H9 (cell line): ENCODE results near the gene IFNL2. TPM values are rescaled to one million over a fixed set of nuclear protein-coding genes. Genes with fewer than 3 reads are reported as not detected.

Experiments
- DNase-seq: peaks from one replicate; pipeline ENCODE4 v3.0.0-alpha.2; 2017
- H2AFZ ChIP-seq: one replicate; pipeline ENCODE4 v1.6.1; 2013; ENCODE audit warnings: mild to moderate bottlenecking, low read length, control low read depth, moderate library complexity
- H2AK5ac ChIP-seq: 2 replicates; pipeline ENCODE4 v1.6.1; 2013; ENCODE audit warnings: low read length, control low read depth, mixed read lengths; ENCODE audit not compliant: insufficient read length
- H2BK120ac ChIP-seq: one replicate; pipeline ENCODE4 v1.6.1; 2013; ENCODE audit warnings: low read depth, mild to moderate bottlenecking, low read length, control low read depth, inconsistent platforms; ENCODE audit not compliant: poor library complexity, severe bottlenecking
- H2BK12ac ChIP-seq: 2 replicates; pipeline ENCODE4 v1.6.1; 2013; ENCODE audit warnings: low read length, control low read depth, mixed read lengths, low read depth; ENCODE audit not compliant: insufficient read length
- H2BK15ac ChIP-seq: 2 replicates; pipeline ENCODE4 v1.6.1; 2013; ENCODE audit warnings: low read depth, low read length, control low read depth
- H2BK20ac ChIP-seq: one replicate; pipeline ENCODE4 v1.6.1; 2013; ENCODE audit warnings: low read depth, mild to moderate bottlenecking, low read length, control low read depth, inconsistent platforms; ENCODE audit not compliant: poor library complexity, severe bottlenecking
- H2BK5ac ChIP-seq: 2 replicates; pipeline ENCODE4 v1.6.1; 2013; ENCODE audit warnings: low read length, control low read depth, mixed read lengths; ENCODE audit not compliant: insufficient read length
- H3K14ac ChIP-seq: 2 replicates; pipeline ENCODE4 v1.6.1; 2013; ENCODE audit warnings: low read length, control low read depth; ENCODE audit not compliant: insufficient read depth
- H3K18ac ChIP-seq: 2 replicates; pipeline ENCODE4 v1.6.1; 2013; ENCODE audit warnings: low read depth, mild to moderate bottlenecking, mixed read lengths, low read length, control low read depth; ENCODE audit not compliant: insufficient read length
- H3K23ac ChIP-seq: 2 replicates; pipeline ENCODE4 v1.6.1; 2013; ENCODE audit warnings: low read length, control low read depth, mixed read lengths, low read depth; ENCODE audit not compliant: insufficient read length
- H3K23me2 ChIP-seq: 2 replicates; pipeline ENCODE4 v1.6.1; 2013; ENCODE audit warnings: low read depth, mild to moderate bottlenecking, mixed read lengths, low read length, control low read depth; ENCODE audit not compliant: insufficient read length, poor library complexity, severe bottlenecking
- H3K27ac ChIP-seq: 2 replicates; pipeline ENCODE4 v1.5.1; 2013; ENCODE audit warnings: low read length, control low read depth, mixed read lengths, low read depth; ENCODE audit not compliant: insufficient read length
- H3K27me3 ChIP-seq: 2 replicates; pipeline ENCODE4 v1.6.1; 2013; ENCODE audit warnings: low read length, control low read depth, inconsistent platforms; ENCODE audit not compliant: insufficient read depth
- H3K4ac ChIP-seq: 2 replicates; pipeline ENCODE4 v1.6.1; 2013; ENCODE audit warnings: low read depth, mild to moderate bottlenecking, control low read depth, inconsistent platforms, low read length, moderate library complexity
- H3K4me1 ChIP-seq: 2 replicates; pipeline ENCODE4 v1.6.1; 2013; ENCODE audit warnings: low read length, control low read depth, inconsistent platforms; ENCODE audit not compliant: insufficient read depth
- H3K4me2 ChIP-seq: 2 replicates; pipeline ENCODE4 v1.6.1; 2013; ENCODE audit warnings: low read length, control low read depth, mixed read lengths; ENCODE audit not compliant: insufficient read length, insufficient read depth
- H3K56ac ChIP-seq: 2 replicates; pipeline ENCODE4 v1.6.1; 2013; ENCODE audit warnings: low read depth, mild to moderate bottlenecking, mixed read lengths, low read length, control low read depth; ENCODE audit not compliant: insufficient read length
- H3K79me1 ChIP-seq: 2 replicates; pipeline ENCODE4 v1.6.1; 2013; ENCODE audit warnings: low read depth, mild to moderate bottlenecking, moderate library complexity, low read length, control low read depth, inconsistent platforms; ENCODE audit not compliant: insufficient read depth, poor library complexity, severe bottlenecking
- H3K79me2 ChIP-seq: 2 replicates; pipeline ENCODE4 v1.6.1; 2013; ENCODE audit warnings: low read length, control low read depth, inconsistent platforms; ENCODE audit not compliant: insufficient read depth
- H3K9ac ChIP-seq: 2 replicates; pipeline ENCODE4 v1.6.1; 2013; ENCODE audit warnings: low read length, control low read depth, mixed read lengths; ENCODE audit not compliant: insufficient read length; ENCODE audit errors: extremely low read depth
- H3K9me3 ChIP-seq: one replicate; pipeline ENCODE4 v1.6.1; 2013; ENCODE audit warnings: low read depth, low read length, inconsistent platforms; ENCODE audit not compliant: control insufficient read depth
- H3T11ph ChIP-seq: one replicate; pipeline ENCODE4 v1.6.1; 2013; ENCODE audit warnings: mild to moderate bottlenecking, low read length, control low read depth, inconsistent platforms
- H4K20me1 ChIP-seq: one replicate; pipeline ENCODE4 v1.6.1; 2013; ENCODE audit not compliant: control insufficient read depth, insufficient read length, insufficient read depth
- H4K5ac ChIP-seq: 2 replicates; pipeline ENCODE4 v1.6.1; 2013; ENCODE audit warnings: low read depth, mild to moderate bottlenecking, mixed read lengths, low read length, control low read depth; ENCODE audit not compliant: insufficient read length
- H4K8ac ChIP-seq: replicated peaks from 2 replicates; pipeline ENCODE4 v1.6.1; 2013; ENCODE audit warnings: low read length, control low read depth, mixed read lengths, low read depth; ENCODE audit not compliant: insufficient read length
- H4K91ac ChIP-seq: 2 replicates; pipeline ENCODE4 v1.6.1; 2013; ENCODE audit warnings: low read depth, mild to moderate bottlenecking, moderate library complexity, mixed read lengths, low read length, control low read depth; ENCODE audit not compliant: insufficient read length
- H3K27ac Mint-ChIP-seq, 3 experiments: 2 replicates in 2 of 3; 3 replicates in 1 of 3; pipeline ENCODE4 v1.8.0; 2020 to 2021; ENCODE audit warnings: mixed read lengths in 3 of 3, mild to moderate bottlenecking in 1 of 3, moderate library complexity in 1 of 3
- H3K27me3 Mint-ChIP-seq: 2 replicates; pipeline ENCODE4 v1.8.0; 2021; ENCODE audit warnings: low read depth, mild to moderate bottlenecking, moderate library complexity, mixed read lengths
- H3K36me3 Mint-ChIP-seq, 3 experiments: 2 replicates in 2 of 3; 3 replicates in 1 of 3; pipeline ENCODE4 v1.8.0; 2020 to 2021; ENCODE audit warnings: low read depth in 3 of 3, mixed read lengths in 3 of 3; ENCODE audit not compliant: insufficient read depth in 1 of 3
- H3K4me1 Mint-ChIP-seq, 2 experiments: 2 replicates each; pipeline ENCODE4 v1.8.0; 2020; ENCODE audit warnings: mixed read lengths in 2 of 2
- H3K4me3 Mint-ChIP-seq, 2 experiments: 2 replicates in 1 of 2; 3 replicates in 1 of 2; pipeline ENCODE4 v1.8.0; 2020 to 2021; ENCODE audit warnings: mild to moderate bottlenecking in 2 of 2, mixed read lengths in 2 of 2, moderate library complexity in 1 of 2
- H3K9me3 Mint-ChIP-seq, 2 experiments: 2 replicates in 1 of 2; 3 replicates in 1 of 2; pipeline ENCODE4 v1.8.0; 2020; ENCODE audit warnings: mild to moderate bottlenecking in 2 of 2, mixed read lengths in 2 of 2, moderate library complexity in 1 of 2
- WGBS: extraction: QIAGEN DNeasy Blood & Tissue Kit; methylation state at CpG from one replicate; pipeline ENCODE4 v1.1.7; 2013; ENCODE audit warnings: missing lambda C conversion rate, low lambda C conversion rate, mixed read lengths; ENCODE audit not compliant: insufficient read length; ENCODE audit errors: extremely low coverage; 5-methylcytosine and 5-hydroxymethylcytosine counted together
- total RNA-seq: library from RNA; stranded (reverse); gene quantifications from 2 replicates; pipeline ENCODE4 v1.2.1, GENCODE V29; 2021
- TF ChIP-seq, protein P1 (sequence below): fragments of 200-600 bp; sonication (generic); conservative IDR thresholded peaks from 3 replicates; pipeline ENCODE4 v1.8.0; 2021; ENCODE audit warnings: antibody characterized with exemption, mild to moderate bottlenecking

IFNL2 gene
- total RNA-seq, 1 experiment from 2014 or later, result not detected

DNA sequence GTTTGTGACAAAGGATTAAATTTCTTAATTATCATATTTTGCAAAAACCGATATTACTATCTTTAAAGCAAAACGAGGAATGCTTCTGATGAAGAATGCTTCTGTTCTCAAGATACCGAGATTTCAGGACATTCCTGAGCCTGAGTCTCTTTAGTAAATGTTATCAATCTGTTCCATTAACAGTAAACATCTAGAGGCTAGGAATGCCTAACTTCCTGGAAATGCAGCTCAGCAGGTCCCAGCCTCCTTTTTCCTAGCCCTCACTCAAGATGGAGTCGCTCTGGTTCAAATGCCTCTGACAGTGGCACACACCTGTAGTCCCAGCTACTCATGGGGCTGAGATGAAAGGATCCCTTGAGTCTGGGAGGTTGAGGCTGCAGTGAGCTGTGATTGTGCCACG lies 17.1 kb upstream of the IFNL2 start:
- Histone ChIP-seq H3K4ac (no peak overlapping the region), H3K18ac (no peak overlapping the region), H2BK12ac (no peak overlapping the region), H2BK5ac (no peak overlapping the region), H2BK120ac (no peak overlapping the region), H3K14ac (no peak overlapping the region), H3K4me2 (no peak overlapping the region), H2AFZ (no peak overlapping the region), H2AK5ac (no peak overlapping the region), H2BK20ac (no peak overlapping the region), H3K9ac (no peak overlapping the region), H2BK15ac (no peak overlapping the region), H3K27ac (no peak overlapping the region), H3K23me2 (peaks cover 9% of the 10 kb centered on the region), H4K5ac (no peak overlapping the region), H4K8ac (no peak overlapping the region), H4K91ac (no peak overlapping the region), H3K27me3 (peaks cover 35% of the 10 kb centered on the region; the same call in 1 of the 2 replicates), H3T11ph (no peak overlapping the region), H3K56ac (no peak overlapping the region), H4K20me1 (no peaks in the 10 kb centered on the region), H3K9me3 (no peaks in the 10 kb centered on the region), H3K23ac (no peak overlapping the region), H3K4me1 (no peaks in the 10 kb centered on the region), H3K79me1 (no peaks in the 10 kb centered on the region), H3K79me2 (no peaks in the 10 kb centered on the region)
- Mint-ChIP-seq H3K4me3 (no peak overlapping the region), H3K27ac (no peak overlapping the region), H3K27me3 (peaks cover 90% of the 10 kb centered on the region), H3K36me3 (no peaks in the 10 kb centered on the region), H3K4me1 (peaks cover 2 to 5% of the 10 kb centered on the region in 2 experiments; a peak in 2 of 4 replicates), H3K9me3 (no peaks in the 10 kb centered on the region)
- no peak for DNase-seq
- no CpG with 5 or more reads among the region's 5 CpGs for WGBS
- TF ChIP-seq, protein P1, sequence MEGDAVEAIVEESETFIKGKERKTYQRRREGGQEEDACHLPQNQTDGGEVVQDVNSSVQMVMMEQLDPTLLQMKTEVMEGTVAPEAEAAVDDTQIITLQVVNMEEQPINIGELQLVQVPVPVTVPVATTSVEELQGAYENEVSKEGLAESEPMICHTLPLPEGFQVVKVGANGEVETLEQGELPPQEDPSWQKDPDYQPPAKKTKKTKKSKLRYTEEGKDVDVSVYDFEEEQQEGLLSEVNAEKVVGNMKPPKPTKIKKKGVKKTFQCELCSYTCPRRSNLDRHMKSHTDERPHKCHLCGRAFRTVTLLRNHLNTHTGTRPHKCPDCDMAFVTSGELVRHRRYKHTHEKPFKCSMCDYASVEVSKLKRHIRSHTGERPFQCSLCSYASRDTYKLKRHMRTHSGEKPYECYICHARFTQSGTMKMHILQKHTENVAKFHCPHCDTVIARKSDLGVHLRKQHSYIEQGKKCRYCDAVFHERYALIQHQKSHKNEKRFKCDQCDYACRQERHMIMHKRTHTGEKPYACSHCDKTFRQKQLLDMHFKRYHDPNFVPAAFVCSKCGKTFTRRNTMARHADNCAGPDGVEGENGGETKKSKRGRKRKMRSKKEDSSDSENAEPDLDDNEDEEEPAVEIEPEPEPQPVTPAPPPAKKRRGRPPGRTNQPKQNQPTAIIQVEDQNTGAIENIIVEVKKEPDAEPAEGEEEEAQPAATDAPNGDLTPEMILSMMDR, result no peak
